ENCODE results near the gene ADAMTS10.
"Not testable (repeated sequence)": the region's sequence is repeated elsewhere in the genome, so short reads cannot be mapped to it uniquely, and the experiment has no call there.

ADAMTS10 gene

GRCh38 chr19:8622886-8623285 lies 12.4 kb upstream of the ADAMTS10 start:
- not testable (repeated sequence) for H3K27ac ChIP-seq (replicated peaks; ENCODE audit: low read length); DNase-seq (ENCODE audit: low spot score); H3K18ac ChIP-seq (ENCODE audit: low read length); H2BK15ac ChIP-seq (ENCODE audit: low read length); H3K79me1 ChIP-seq (ENCODE audit: low read depth, low read length); H4K91ac ChIP-seq (ENCODE audit: low read depth, low read length, poor library complexity); H2AK5ac ChIP-seq (ENCODE audit: low read depth, low read length); H3K36me3 ChIP-seq (replicated peaks in 1 of 2; ENCODE audit: control insufficient read depth in 2 of 2, insufficient read depth in 2 of 2, low read length in 2 of 2); H3K4ac ChIP-seq (ENCODE audit: low read length); H3K4me3 ChIP-seq (ENCODE audit: low read length in 2 of 2); H4K8ac ChIP-seq (ENCODE audit: low read depth, low read length); H2BK120ac ChIP-seq (ENCODE audit: low read depth, low read length); H3K9ac ChIP-seq (ENCODE audit: low read depth, low read length, poor library complexity); H3K4me2 ChIP-seq (ENCODE audit: insufficient read depth, low read length, poor library complexity, severe bottlenecking); H2AFZ ChIP-seq (ENCODE audit: low read length); H2BK12ac ChIP-seq (ENCODE audit: low read length); H3K14ac ChIP-seq (ENCODE audit: low read length); H3K27me3 ChIP-seq (ENCODE audit: control insufficient read depth in 3 of 3, insufficient read depth in 3 of 3, low read depth in 1 of 3, low read length in 3 of 3); H3K4me1 ChIP-seq (ENCODE audit: control insufficient read depth in 2 of 2, insufficient read depth in 1 of 2, low read depth in 1 of 2, low read length in 2 of 2); H3K9me3 ChIP-seq (replicated peaks in 1 of 2; ENCODE audit: control insufficient read depth in 2 of 2, insufficient read depth in 1 of 2, low read depth in 1 of 2, low read length in 2 of 2); H2BK5ac ChIP-seq (ENCODE audit: low read length); H3K23ac ChIP-seq (ENCODE audit: low read depth, low read length, poor library complexity)
- no CpG with 5 or more reads among the region's 4 CpGs for WGBS, 2 donors (ENCODE audit: extremely low coverage in 2 of 2, insufficient read length in 2 of 2, insufficient replicate concordance in 1 of 2)

GRCh38 chr19:8618751-8619150 lies 8.2 kb upstream of the ADAMTS10 start:
- no peaks in the 10 kb centered on the region for H3K79me1 ChIP-seq (ENCODE audit: low read depth, low read length)

GRCh38 chr19:8617984-8618383 lies 7.5 kb upstream of the ADAMTS10 start:
- H3K4me1 ChIP-seq (ENCODE audit: control insufficient read depth in 2 of 2, insufficient read depth in 1 of 2, low read depth in 1 of 2, low read length in 2 of 2) = no peaks in the 10 kb centered on the region
- H3K4ac ChIP-seq (ENCODE audit: low read length) = no peak overlapping the region
- peaks cover 0 to 8% (median 0%) of the 10 kb centered on the region in 3 experiments for H3K27me3 ChIP-seq (ENCODE audit: control insufficient read depth in 3 of 3, insufficient read depth in 3 of 3, low read depth in 1 of 3, low read length in 3 of 3)
- H3K4me2 ChIP-seq (ENCODE audit: insufficient read depth, low read length, poor library complexity, severe bottlenecking) = no peak overlapping the region
- H3K14ac ChIP-seq (ENCODE audit: low read length) = no peak overlapping the region
- no peak for DNase-seq (ENCODE audit: low spot score)
- no peak overlapping the region for H4K91ac ChIP-seq (ENCODE audit: low read depth, low read length, poor library complexity)
- no peak overlapping the region for H3K27ac ChIP-seq (replicated peaks; ENCODE audit: low read length)
- H4K8ac ChIP-seq (ENCODE audit: low read depth, low read length) = no peak overlapping the region
- no peak overlapping the region for H3K9ac ChIP-seq (ENCODE audit: low read depth, low read length, poor library complexity)
- H3K23ac ChIP-seq (ENCODE audit: low read depth, low read length, poor library complexity) = no peak overlapping the region
- no peaks in the 10 kb centered on the region for H3K79me1 ChIP-seq (ENCODE audit: low read depth, low read length)
- WGBS, 2 donors (ENCODE audit: extremely low coverage in 2 of 2, insufficient read length in 2 of 2, insufficient replicate concordance in 1 of 2) = no CpG with 5 or more reads among the region's 4 CpGs
- H2BK12ac ChIP-seq (ENCODE audit: low read length) = no peak overlapping the region
- no peak overlapping the region for H2AFZ ChIP-seq (ENCODE audit: low read length)
- no peak overlapping the region for H2AK5ac ChIP-seq (ENCODE audit: low read depth, low read length)
- H2BK120ac ChIP-seq (ENCODE audit: low read depth, low read length) = no peak overlapping the region
- no peak overlapping the region for H2BK15ac ChIP-seq (ENCODE audit: low read length)
- no peak overlapping the region for H3K18ac ChIP-seq (ENCODE audit: low read length)
- H3K4me3 ChIP-seq (ENCODE audit: low read length in 2 of 2) = no peak overlapping the region
- H2BK5ac ChIP-seq (ENCODE audit: low read length) = no peak overlapping the region
- H3K36me3 ChIP-seq (replicated peaks in 1 of 2; ENCODE audit: control insufficient read depth in 2 of 2, insufficient read depth in 2 of 2, low read length in 2 of 2) = no peaks in the 10 kb centered on the region
- H3K9me3 ChIP-seq (replicated peaks in 1 of 2; ENCODE audit: control insufficient read depth in 2 of 2, insufficient read depth in 1 of 2, low read depth in 1 of 2, low read length in 2 of 2) = no peaks in the 10 kb centered on the region

More at GRCh38 chr19:8618751-8619150, 8.2 kb upstream of the ADAMTS10 start:
- Histone ChIP-seq H2BK120ac (ENCODE audit: low read depth, low read length) (no peak overlapping the region), H3K18ac (ENCODE audit: low read length) (no peak overlapping the region), H2AK5ac (ENCODE audit: low read depth, low read length) (no peak overlapping the region), H3K23ac (ENCODE audit: low read depth, low read length, poor library complexity) (no peak overlapping the region), H3K36me3 (replicated peaks in 1 of 2; ENCODE audit: control insufficient read depth in 2 of 2, insufficient read depth in 2 of 2, low read length in 2 of 2) (no peaks in the 10 kb centered on the region), H3K4me3 (ENCODE audit: low read length in 2 of 2) (no peak overlapping the region), H3K27ac (replicated peaks; ENCODE audit: low read length) (no peak overlapping the region), H4K91ac (ENCODE audit: low read depth, low read length, poor library complexity) (no peak overlapping the region), H4K8ac (ENCODE audit: low read depth, low read length) (no peak overlapping the region), H3K4me2 (ENCODE audit: insufficient read depth, low read length, poor library complexity, severe bottlenecking) (no peak overlapping the region), H2AFZ (ENCODE audit: low read length) (no peak overlapping the region), H3K9ac (ENCODE audit: low read depth, low read length, poor library complexity) (no peak overlapping the region), H3K4me1 (ENCODE audit: control insufficient read depth in 2 of 2, insufficient read depth in 1 of 2, low read depth in 1 of 2, low read length in 2 of 2) (no peaks in the 10 kb centered on the region), H3K9me3 (replicated peaks in 1 of 2; ENCODE audit: control insufficient read depth in 2 of 2, insufficient read depth in 1 of 2, low read depth in 1 of 2, low read length in 2 of 2) (no peaks in the 10 kb centered on the region), H2BK5ac (ENCODE audit: low read length) (no peak overlapping the region), H3K27me3 (ENCODE audit: control insufficient read depth in 3 of 3, insufficient read depth in 3 of 3, low read depth in 1 of 3, low read length in 3 of 3) (peaks cover 0 to 8% (median 0%) of the 10 kb centered on the region in 3 experiments), H2BK15ac (ENCODE audit: low read length) (no peak overlapping the region), H2BK12ac (ENCODE audit: low read length) (no peak overlapping the region), H3K4ac (ENCODE audit: low read length) (no peak overlapping the region), H3K14ac (ENCODE audit: low read length) (no peak overlapping the region)
- DNase-seq (ENCODE audit: low spot score) = no peak
- no CpG with 5 or more reads among the region's 8 CpGs for WGBS, 2 donors (ENCODE audit: extremely low coverage in 2 of 2, insufficient read length in 2 of 2, insufficient replicate concordance in 1 of 2)

GRCh38 chr19:8617325-8617724 lies 6.8 kb upstream of the ADAMTS10 start:
- H3K9ac ChIP-seq (ENCODE audit: low read depth, low read length, poor library complexity); H3K4me2 ChIP-seq (ENCODE audit: insufficient read depth, low read length, poor library complexity, severe bottlenecking); H4K91ac ChIP-seq (ENCODE audit: low read depth, low read length, poor library complexity); H2BK15ac ChIP-seq (ENCODE audit: low read length); H3K4me1 ChIP-seq (ENCODE audit: control insufficient read depth in 2 of 2, insufficient read depth in 1 of 2, low read depth in 1 of 2, low read length in 2 of 2); H3K4me3 ChIP-seq (ENCODE audit: low read length in 2 of 2); H3K27ac ChIP-seq (replicated peaks; ENCODE audit: low read length); H3K4ac ChIP-seq (ENCODE audit: low read length); H3K79me1 ChIP-seq (ENCODE audit: low read depth, low read length); H2AK5ac ChIP-seq (ENCODE audit: low read depth, low read length); H3K23ac ChIP-seq (ENCODE audit: low read depth, low read length, poor library complexity); H3K27me3 ChIP-seq (ENCODE audit: control insufficient read depth in 3 of 3, insufficient read depth in 3 of 3, low read depth in 1 of 3, low read length in 3 of 3); H4K8ac ChIP-seq (ENCODE audit: low read depth, low read length); H3K18ac ChIP-seq (ENCODE audit: low read length); DNase-seq (ENCODE audit: low spot score); H2BK12ac ChIP-seq (ENCODE audit: low read length); H3K9me3 ChIP-seq (replicated peaks in 1 of 2; ENCODE audit: control insufficient read depth in 2 of 2, insufficient read depth in 1 of 2, low read depth in 1 of 2, low read length in 2 of 2); H2BK5ac ChIP-seq (ENCODE audit: low read length); H2BK120ac ChIP-seq (ENCODE audit: low read depth, low read length); H3K36me3 ChIP-seq (replicated peaks in 1 of 2; ENCODE audit: control insufficient read depth in 2 of 2, insufficient read depth in 2 of 2, low read length in 2 of 2); H3K14ac ChIP-seq (ENCODE audit: low read length); H2AFZ ChIP-seq (ENCODE audit: low read length): not testable (repeated sequence)
- WGBS, 2 donors (ENCODE audit: extremely low coverage in 2 of 2, insufficient read length in 2 of 2, insufficient replicate concordance in 1 of 2) = no CpG with 5 or more reads among the region's 15 CpGs

Measured in neuronal stem cell (in vitro differentiated cells).